ENCODE data around the gene CCM2.

DNA sequence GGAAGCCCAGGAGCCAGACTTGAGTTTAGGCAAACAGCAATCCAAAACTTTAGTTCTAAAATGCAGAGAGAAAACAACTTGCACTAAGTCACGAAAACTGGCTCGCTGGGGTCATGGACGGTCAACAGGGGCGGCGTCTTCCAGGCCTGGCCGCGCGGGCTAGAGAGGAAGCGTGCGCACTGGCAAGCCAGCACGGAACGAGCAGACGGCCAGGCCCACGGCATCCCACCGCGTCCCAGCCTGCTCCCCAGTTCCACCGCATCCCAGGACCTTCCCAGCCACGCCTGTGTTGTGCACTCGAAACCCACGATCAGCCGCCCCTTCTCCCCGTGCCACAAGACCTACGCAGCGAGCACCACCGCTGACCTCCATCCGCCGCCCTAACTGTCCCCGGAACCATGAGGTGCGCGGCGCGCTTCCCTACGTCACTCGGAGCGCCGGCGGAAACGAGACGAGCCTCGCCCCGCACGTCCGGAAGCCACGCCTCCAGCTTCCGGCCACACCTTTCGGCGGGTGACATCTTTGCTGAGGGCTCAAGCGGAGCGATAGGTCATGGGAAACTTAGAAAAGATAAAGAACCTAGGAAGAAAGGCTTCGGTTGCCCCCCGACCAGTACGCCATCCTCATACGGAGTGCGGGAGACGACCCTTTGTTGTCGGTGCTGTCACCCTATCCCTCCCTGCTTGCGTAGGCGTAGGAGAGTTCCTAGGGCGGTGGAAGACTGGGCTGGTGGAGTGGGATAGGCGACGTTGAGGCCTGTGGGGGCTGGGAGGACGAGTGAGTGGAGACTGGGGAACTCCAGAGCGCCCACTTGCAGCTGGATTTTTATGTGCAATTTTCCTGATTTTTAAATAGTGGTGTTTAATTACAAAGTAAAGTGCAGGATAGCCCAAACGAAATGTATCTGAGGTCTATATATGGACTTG lies 111.6 kb downstream of the CCM2 start, which contains the start of gene TBRG4:
- TF ChIP-seq, protein P1, sequence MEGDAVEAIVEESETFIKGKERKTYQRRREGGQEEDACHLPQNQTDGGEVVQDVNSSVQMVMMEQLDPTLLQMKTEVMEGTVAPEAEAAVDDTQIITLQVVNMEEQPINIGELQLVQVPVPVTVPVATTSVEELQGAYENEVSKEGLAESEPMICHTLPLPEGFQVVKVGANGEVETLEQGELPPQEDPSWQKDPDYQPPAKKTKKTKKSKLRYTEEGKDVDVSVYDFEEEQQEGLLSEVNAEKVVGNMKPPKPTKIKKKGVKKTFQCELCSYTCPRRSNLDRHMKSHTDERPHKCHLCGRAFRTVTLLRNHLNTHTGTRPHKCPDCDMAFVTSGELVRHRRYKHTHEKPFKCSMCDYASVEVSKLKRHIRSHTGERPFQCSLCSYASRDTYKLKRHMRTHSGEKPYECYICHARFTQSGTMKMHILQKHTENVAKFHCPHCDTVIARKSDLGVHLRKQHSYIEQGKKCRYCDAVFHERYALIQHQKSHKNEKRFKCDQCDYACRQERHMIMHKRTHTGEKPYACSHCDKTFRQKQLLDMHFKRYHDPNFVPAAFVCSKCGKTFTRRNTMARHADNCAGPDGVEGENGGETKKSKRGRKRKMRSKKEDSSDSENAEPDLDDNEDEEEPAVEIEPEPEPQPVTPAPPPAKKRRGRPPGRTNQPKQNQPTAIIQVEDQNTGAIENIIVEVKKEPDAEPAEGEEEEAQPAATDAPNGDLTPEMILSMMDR (IDR thresholded peaks at IDR 0.05; ENCODE audit: insufficient read depth, low read depth, low read length), result peak; percentile 12
- TF ChIP-seq EZH2 (IDR thresholded peaks at IDR 0.05; ENCODE audit: insufficient read depth, low read length), result no peak

Data from astrocyte (in vitro differentiated cells and primary cell).